HG03571 (cell line): ENCODE measurements around the gene RBFOX2.

Source experiments
- ATAC-seq: cut with Tn5 transposase; IDR thresholded peaks from one replicate; pipeline ENCODE4 v1.9.1; 2021; ENCODE audit not compliant: unreplicated experiment

Gene RBFOX2

GRCh38 chr22:35873426-35873825 lies 155.2 kb downstream of the RBFOX2 start:
- ATAC-seq = no peak

- no peak for ATAC-seq
Measured at GRCh38 chr22:35872451-35872850, 156.2 kb downstream of the RBFOX2 start.

- no peak for ATAC-seq
Measured at GRCh38 chr22:35870517-35871293, 157.9 kb downstream of the RBFOX2 start.

- ATAC-seq = no peak
Measured at GRCh38 chr22:35868938-35869337, 159.7 kb downstream of the RBFOX2 start.

- no peak for ATAC-seq
Measured at GRCh38 chr22:35866651-35867050, 162.0 kb downstream of the RBFOX2 start.

- ATAC-seq = no peak
Measured at GRCh38 chr22:35864545-35865165, 164.0 kb downstream of the RBFOX2 start.

GRCh38 chr22:35863432-35863831 lies 165.2 kb downstream of the RBFOX2 start:
- ATAC-seq = no peak

GRCh38 chr22:35862697-35863096 lies 165.9 kb downstream of the RBFOX2 start:
- no peak for ATAC-seq

- no peak for ATAC-seq
Measured at GRCh38 chr22:35861451-35861850, 167.2 kb downstream of the RBFOX2 start.

- no peak for ATAC-seq
Measured at GRCh38 chr22:35860837-35861236, 167.8 kb downstream of the RBFOX2 start.

GRCh38 chr22:35860087-35860733 lies 168.4 kb downstream of the RBFOX2 start:
- no peak for ATAC-seq

- no peak for ATAC-seq
Measured at GRCh38 chr22:35854334-35854733, 174.3 kb downstream of the RBFOX2 start.

- ATAC-seq = no peak
Measured at GRCh38 chr22:35852076-35852475, 176.5 kb downstream of the RBFOX2 start.

GRCh38 chr22:35850831-35851230 lies 177.8 kb downstream of the RBFOX2 start:
- no peak for ATAC-seq

- ATAC-seq = no peak
Measured at GRCh38 chr22:35846804-35847203, 181.8 kb downstream of the RBFOX2 start.

- no peak for ATAC-seq
Measured at GRCh38 chr22:35844886-35845285, 183.7 kb downstream of the RBFOX2 start.

GRCh38 chr22:35842954-35843353 lies 185.7 kb downstream of the RBFOX2 start:
- ATAC-seq = no peak

- ATAC-seq = no peak
Measured at GRCh38 chr22:35842519-35842913, 186.1 kb downstream of the RBFOX2 start.

- ATAC-seq = no peak
Measured at GRCh38 chr22:35841907-35842518, 186.6 kb downstream of the RBFOX2 start.

GRCh38 chr22:35840302-35840739 lies 188.3 kb downstream of the RBFOX2 start:
- ATAC-seq = no peak

GRCh38 chr22:35839841-35840301 lies 188.8 kb downstream of the RBFOX2 start:
- no peak for ATAC-seq
